NOMO-1 treated with dmso at 0.1 percent for 144 hours (cell line): ENCODE data around the gene SMPX.

Source experiments
- DNase-seq: peaks from one replicate; lab custom pipeline; 2025; ENCODE audit not compliant: unreplicated experiment; lab: John Stamatoyannopoulos, UW

Gene SMPX

DNA sequence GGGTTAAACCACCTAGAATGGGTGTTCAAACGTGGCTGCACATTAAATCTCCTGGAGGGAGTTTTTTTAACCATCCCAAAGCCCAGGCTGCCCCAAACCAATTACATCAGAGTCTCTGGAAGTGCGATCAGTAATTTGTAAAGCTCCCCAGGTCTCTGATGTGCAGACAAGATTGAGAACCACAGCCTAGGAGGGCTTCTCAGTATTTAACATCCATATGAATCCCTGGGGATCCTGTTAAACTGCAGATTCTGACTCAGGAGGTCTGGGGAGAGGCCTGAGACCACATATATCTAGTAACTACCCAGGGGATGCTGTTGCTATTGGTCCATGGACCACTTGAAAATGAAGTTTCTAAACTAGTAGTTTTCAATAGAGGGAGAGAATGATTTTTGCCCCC is 42.6 kb downstream of the SMPX start:
- no peak for DNase-seq

- DNase-seq = no peak
These were observed 46.1 kb downstream of the SMPX start for GRCh38 chrX:21711848-21712197.

GRCh38 chrX:21711129-21711847 is 46.6 kb downstream of the SMPX start:
- DNase-seq = peak; percentile 42

DNA sequence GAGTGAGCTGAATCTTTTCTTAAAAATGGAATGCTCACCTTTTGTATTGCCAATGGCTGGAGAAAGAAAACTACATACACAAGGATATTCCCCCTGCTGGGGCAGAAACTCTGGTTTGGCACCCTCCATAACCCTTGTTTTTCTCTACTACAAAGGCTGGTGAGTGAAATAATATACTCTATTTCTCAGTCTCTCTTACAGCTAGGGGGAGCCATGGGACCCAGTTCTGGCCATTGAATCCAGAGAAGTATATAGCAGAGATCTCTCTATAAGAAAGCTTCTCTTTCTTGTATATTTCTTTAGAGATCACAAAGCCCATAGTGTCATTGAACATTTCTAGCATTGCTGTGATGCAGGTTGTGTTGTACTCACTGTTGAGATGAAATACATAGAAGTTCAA is 49.8 kb downstream of the SMPX start:
- DNase-seq = no peak

DNA sequence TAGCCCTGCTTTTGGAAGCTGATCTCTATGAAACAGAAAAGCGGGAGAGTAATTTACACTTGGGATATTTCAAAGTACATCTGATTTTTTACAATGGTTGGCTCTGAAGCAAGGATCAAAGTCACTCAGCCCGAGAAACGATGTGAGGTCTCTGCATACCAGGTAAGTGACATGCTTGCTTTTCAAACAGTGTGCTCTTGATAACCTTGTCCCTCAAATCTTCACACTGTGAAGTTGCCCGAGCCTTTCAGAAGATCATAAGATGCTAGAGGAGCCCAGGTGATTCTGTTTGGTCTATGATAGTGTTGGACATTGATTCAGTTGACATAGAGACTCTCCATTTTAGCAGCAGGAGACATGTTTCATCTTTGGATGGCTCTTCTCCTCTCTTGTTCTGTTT is 52.7 kb downstream of the SMPX start:
- DNase-seq = no peak

GRCh38 chrX:21702725-21703124 is 55.2 kb downstream of the SMPX start:
- no peak for DNase-seq

GRCh38 chrX:21700967-21701366 is 56.9 kb downstream of the SMPX start:
- DNase-seq = no peak

DNA sequence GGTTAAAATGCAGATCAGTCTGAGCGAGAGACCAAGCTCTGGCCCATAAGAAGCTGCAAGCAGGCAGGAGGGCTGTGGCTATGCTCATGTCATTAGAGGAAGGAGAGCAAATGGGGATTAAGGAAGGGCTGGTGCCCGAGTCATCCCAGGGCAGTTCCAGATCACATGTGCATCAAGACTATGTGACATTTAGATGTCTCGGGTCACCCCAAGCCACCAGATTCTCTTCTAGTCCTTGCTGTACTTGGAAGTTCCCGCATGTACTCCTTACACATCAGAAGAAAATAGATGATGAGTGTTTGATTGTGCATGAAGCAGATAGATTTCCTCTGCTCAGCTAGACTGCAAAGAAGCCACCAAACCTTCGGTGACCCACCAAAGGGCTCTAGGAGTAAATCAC is 57.6 kb downstream of the SMPX start:
- no peak for DNase-seq

- no peak for DNase-seq
These were observed 58.8 kb downstream of the SMPX start for GRCh38 chrX:21699136-21699535.

GRCh38 chrX:21698272-21698671 is 59.6 kb downstream of the SMPX start:
- DNase-seq = peak; percentile 81

GRCh38 chrX:21691512-21692018 is 66.4 kb downstream of the SMPX start:
- DNase-seq = no peak

- DNase-seq = no peak
These were observed 74.0 kb downstream of the SMPX start for GRCh38 chrX:21683941-21684340.

GRCh38 chrX:21678048-21678612 is 79.8 kb downstream of the SMPX start:
- DNase-seq = no peak

DNA sequence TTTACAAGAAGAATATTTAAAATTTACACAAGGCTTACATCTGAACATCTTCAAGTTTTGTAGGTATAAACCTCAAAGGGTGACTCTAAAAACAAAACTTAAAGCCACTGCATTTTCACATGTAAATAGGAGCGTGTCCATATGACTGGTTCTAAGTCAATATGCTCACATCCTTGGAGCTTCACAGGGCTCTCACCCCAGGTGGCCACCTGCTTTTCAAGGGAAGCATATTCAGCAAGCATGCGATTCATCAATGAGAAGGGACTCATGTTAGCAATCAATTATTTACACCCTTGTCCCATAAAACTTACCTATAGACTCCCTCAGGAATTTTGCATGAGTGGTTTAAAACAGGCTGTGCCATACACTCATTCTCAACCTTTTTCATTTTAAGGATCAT is 82.0 kb downstream of the SMPX start:
- DNase-seq = no peak

- DNase-seq = no peak
These were observed 83.3 kb downstream of the SMPX start for GRCh38 chrX:21674430-21675186.

DNA sequence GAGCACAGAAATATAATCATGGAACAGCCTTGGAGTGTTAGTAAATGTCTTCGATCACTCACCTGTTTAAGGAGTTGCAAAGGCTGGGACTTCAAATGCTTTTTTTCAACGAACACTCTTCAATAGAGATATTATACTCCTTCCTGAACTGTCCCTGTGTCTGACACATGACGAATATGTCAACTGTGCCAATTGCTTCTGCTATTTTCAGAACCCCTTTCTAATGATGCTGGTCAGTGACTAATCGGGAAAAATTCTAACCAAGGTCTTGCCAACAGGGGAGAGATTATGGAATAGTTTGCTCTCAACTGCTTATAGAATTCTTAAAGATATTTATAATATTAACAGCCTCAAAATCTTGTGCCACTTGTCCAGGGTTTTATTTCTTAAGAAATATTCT is 91.2 kb downstream of the SMPX start:
- DNase-seq = no peak

- no peak for DNase-seq
These were observed 91.7 kb downstream of the SMPX start for GRCh38 chrX:21666252-21666651.

DNA sequence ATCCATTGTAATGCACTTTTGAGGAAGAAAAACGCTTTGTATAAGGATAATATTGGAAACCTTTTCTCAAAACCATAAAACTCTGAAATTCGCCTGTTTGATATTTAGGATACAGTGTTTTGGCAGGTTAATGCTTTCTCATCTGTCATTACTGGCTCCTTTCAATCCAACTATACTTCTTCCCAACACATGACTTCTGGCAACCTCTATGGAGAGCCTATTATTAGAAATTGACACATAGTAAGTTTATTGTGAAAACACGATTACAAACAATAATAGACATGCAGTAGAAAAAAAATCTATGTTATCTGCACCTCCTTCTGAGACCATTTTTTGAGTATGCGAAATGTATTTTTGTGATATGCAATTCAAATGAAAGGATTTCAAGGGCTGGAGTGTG is 95.2 kb downstream of the SMPX start:
- DNase-seq = no peak

GRCh38 chrX:21661316-21661715 is 96.6 kb downstream of the SMPX start:
- DNase-seq = no peak

GRCh38 chrX:21660156-21660555 is 97.8 kb downstream of the SMPX start:
- no peak for DNase-seq

- no peak for DNase-seq
These were observed 98.6 kb downstream of the SMPX start for GRCh38 chrX:21659320-21659719.

- no peak for DNase-seq
These were observed 99.2 kb downstream of the SMPX start for GRCh38 chrX:21658746-21659145.
